Rectal smooth muscle tissue (tissue), 1 donor: ENCODE measurements around the gene DUS1L.

ENCODE experiments used
- H3K27ac ChIP-seq: one replicate; pipeline ENCODE4 v1.7.0; 2013; ENCODE audit warnings: low read depth, low read length, inconsistent platforms
- H3K27me3 ChIP-seq: one replicate; pipeline ENCODE4 v1.7.0; 2013; ENCODE audit warnings: low read length; ENCODE audit not compliant: control insufficient read depth, insufficient read depth
- H3K36me3 ChIP-seq: one replicate; pipeline ENCODE4 v1.7.0; 2013; ENCODE audit warnings: low read length; ENCODE audit not compliant: control insufficient read depth, insufficient read depth
- H3K4me1 ChIP-seq: one replicate; pipeline ENCODE4 v1.7.0; 2013; ENCODE audit warnings: low read length; ENCODE audit not compliant: control insufficient read depth, insufficient read depth
- H3K4me3 ChIP-seq: one replicate; pipeline ENCODE4 v1.7.0; 2013; ENCODE audit warnings: low read length
- H3K9ac ChIP-seq: one replicate; pipeline ENCODE4 v1.7.0; 2013; ENCODE audit warnings: low read length

The DUS1L gene

DNA sequence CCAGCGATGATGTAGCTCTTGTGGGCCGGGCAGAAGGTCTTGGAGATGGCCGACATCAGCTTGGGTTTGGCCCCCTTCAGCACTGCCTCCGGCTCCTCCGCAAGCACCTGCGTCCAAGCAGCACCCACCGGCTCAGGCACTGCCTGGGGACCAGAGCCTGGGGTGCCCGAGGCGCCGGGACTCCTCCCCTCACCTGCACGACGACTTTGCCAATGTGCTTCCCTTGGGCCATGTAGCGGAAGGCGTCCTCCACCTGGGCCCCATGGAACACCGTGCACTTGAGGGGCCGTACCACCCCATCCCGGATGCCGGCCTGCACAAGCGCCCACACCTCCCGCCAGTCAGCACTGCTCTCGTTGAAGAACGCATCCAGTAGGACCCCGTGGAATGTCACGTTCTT lies 17.4 kb upstream of the DUS1L start:
- Histone ChIP-seq H3K9ac (no peak overlapping the region), H3K36me3 (peaks cover 19% of the 10 kb centered on the region), H3K27me3 (no peaks in the 10 kb centered on the region), H3K27ac (no peak overlapping the region), H3K4me1 (no peaks in the 10 kb centered on the region), H3K4me3 (no peak overlapping the region)

DNA sequence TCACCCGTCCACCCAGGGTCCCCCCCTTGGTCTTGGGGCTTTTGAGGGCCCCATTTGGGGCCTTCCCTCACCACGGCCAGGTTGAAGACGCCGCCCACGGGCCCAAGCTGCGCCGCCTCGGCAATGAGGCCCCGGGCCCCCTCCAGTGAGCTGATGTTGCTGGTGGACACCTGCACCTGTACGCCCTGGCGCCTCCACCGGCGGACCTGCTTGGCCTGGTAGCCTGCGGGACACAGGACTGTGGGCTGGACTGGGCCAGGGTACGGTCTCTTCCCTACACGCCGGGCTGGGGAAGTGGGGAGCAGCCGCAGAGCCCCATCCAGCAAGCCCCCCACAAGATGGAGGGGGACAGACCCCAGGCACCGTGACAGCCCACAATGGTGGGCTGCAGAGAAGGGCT lies 16.9 kb upstream of the DUS1L start:
- no peak overlapping the region for H3K4me3 ChIP-seq
- H3K27me3 ChIP-seq: no peaks in the 10 kb centered on the region
- no peaks in the 10 kb centered on the region for H3K4me1 ChIP-seq
- no peak overlapping the region for H3K27ac ChIP-seq
- H3K36me3 ChIP-seq: peaks cover 18% of the 10 kb centered on the region
- no peak overlapping the region for H3K9ac ChIP-seq

DNA sequence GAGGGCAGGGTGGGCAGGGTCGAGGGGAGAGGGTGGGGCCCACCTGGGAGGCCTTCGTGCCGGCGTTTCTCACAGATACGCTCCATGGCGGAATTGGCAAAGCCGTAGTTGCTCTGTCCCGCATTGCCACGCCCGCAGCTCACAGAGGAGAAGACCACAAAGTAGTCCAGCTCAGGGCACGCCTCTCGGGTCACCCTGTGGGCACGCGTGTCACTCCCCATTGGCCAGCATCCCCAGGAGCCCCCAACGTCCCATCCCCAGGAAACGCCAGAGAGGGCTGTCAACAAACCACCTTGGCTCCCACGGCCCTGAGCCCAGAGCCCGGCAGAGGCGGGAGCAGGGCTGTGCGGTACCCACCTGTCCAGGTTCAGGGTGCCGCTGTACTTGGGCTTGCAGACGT lies 16.4 kb upstream of the DUS1L start:
- no peak overlapping the region for H3K27ac ChIP-seq
- no peaks in the 10 kb centered on the region for H3K4me1 ChIP-seq
- H3K27me3 ChIP-seq: no peaks in the 10 kb centered on the region
- no peak overlapping the region for H3K4me3 ChIP-seq
- H3K9ac ChIP-seq: no peak overlapping the region
- peaks cover 15% of the 10 kb centered on the region for H3K36me3 ChIP-seq

DNA sequence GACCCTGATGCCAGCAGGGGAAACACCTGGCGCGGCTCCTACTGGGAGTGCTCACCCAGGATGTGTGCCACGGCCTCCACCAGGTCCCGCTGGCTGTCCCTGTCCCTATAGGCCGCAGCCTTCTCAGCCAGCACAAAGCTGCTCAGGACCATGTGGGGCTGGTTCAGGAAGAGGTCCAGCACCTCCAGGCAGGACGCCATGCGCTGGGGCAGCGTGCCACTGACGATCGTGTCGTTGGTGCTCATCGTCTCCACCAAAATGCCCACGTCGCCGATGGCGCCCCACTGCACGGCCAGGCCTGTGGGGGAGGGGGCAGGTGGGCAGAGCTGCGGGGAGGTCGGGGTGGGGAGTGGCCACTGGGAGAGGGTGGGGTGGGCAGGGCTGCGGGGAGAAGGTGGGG lies 15.9 kb upstream of the DUS1L start:
- no peak overlapping the region for H3K9ac ChIP-seq
- no peaks in the 10 kb centered on the region for H3K4me1 ChIP-seq
- H3K27me3 ChIP-seq: no peaks in the 10 kb centered on the region
- H3K36me3 ChIP-seq: peaks cover 15% of the 10 kb centered on the region
- no peak overlapping the region for H3K27ac ChIP-seq
- H3K4me3 ChIP-seq: no peak overlapping the region

DNA sequence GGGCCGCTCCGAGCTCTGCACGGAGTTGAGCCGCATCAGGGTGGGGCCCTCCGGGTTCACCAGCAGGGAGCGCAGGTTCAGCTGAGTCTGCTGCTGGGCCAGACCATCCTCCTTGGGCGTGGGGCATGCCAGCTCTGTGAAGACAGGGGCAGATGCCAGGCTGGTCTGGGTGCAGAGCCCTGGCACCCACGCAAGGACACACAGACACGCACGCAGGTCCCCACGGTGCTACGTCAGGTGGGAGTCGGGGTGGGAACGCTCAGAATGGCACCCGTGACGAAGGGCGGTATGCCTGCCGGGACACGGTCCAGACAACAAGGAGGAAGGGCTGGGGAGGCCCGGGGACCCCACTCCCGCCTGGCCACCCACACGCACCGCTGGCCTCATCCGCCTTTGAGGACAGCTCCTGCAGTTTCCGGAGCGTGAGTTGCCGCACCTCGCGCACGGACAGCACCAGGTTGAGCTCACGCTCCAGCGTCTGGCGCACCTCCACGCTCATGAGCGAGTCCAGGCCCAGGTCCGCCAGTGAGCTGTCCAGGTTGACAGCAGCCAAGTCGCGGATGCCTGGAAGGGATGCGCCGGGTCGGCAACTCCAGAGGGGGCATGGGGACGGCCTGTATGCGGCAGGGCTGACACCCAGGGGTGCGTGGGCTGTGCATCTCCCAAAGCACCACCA lies 15.3 kb upstream of the DUS1L start:
- no peaks in the 10 kb centered on the region for H3K27me3 ChIP-seq
- no peak overlapping the region for H3K4me3 ChIP-seq
- H3K27ac ChIP-seq: no peak overlapping the region
- H3K36me3 ChIP-seq: peaks cover 15% of the 10 kb centered on the region
- no peaks in the 10 kb centered on the region for H3K4me1 ChIP-seq
- no peak overlapping the region for H3K9ac ChIP-seq

DNA sequence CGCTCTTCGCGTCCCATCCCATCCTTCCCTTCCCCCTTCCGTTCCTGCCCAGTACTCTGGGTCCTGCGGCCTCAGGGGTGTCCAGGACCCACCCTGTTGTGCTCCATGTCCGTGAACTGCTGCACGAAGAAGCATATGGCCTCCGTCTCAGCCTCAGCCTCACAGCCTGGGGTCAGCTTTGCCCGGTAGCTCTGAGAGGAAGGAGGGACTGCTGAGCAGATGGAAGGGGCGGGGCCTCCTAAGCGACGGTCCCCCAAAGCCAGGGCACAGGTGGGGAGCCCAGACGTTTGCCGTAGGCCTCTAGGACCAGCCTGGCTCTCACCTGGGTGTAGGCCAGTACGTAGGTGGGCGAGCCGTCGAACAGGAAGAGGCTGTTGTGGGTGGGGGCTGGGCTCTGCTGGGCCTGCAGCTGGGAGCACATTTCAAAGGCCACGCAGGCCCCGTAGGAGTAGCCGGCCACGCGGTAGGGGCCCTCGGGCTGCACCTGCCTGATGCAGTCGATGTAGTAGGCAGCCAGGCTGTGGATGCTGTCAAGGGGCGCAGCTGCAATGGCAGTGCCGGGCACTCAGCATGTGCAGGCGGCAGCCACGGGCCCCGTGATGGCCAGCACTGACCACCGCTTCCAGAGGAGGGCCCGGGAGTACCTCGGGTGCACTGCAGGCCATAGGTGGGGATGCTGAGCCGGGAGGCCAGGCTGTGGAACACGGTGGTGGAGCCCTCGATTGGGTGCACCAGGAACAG lies 14.6 kb upstream of the DUS1L start:
- no peak overlapping the region for H3K4me3 ChIP-seq
- H3K4me1 ChIP-seq: no peaks in the 10 kb centered on the region
- H3K27ac ChIP-seq: no peak overlapping the region
- H3K9ac ChIP-seq: no peak overlapping the region
- H3K27me3 ChIP-seq: no peaks in the 10 kb centered on the region
- peaks cover 14% of the 10 kb centered on the region for H3K36me3 ChIP-seq

DNA sequence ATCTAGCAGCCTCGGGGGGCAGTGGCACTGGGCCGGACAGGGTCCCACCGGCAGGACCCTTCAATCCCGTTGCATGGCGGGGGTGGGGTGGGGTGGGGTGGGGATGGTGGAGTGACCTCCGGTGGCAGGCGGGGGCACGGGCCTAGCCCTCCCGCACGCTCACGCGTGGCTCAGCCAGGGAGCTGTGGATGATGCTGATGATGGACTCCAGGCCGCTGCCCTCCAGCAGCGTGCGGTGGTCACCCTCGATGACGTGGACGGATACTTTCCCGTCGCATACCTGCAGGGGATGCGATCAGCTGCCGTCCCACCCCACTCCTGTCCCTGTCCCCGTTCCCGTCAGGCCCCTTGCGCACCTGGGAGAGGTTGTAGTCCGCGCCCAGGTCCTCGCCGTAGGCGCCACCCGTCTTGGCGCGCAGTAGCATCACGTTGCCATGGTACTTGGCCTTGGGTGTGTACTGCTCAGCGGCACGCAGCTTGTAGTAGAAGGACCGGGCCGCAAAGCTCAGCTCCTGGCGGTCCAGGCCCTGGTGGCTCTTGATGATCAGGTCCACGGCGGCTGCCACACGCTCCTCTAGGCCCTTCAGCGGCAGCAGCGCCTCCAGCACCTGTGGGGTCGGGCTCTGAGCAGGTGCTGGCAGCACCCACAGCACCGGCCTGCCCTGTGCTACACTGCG lies 13.5 kb upstream of the DUS1L start:
- Histone ChIP-seq H3K4me1 (no peaks in the 10 kb centered on the region), H3K27me3 (no peaks in the 10 kb centered on the region), H3K9ac (no peak overlapping the region), H3K4me3 (no peak overlapping the region), H3K27ac (no peak overlapping the region), H3K36me3 (peaks cover 10% of the 10 kb centered on the region)

DNA sequence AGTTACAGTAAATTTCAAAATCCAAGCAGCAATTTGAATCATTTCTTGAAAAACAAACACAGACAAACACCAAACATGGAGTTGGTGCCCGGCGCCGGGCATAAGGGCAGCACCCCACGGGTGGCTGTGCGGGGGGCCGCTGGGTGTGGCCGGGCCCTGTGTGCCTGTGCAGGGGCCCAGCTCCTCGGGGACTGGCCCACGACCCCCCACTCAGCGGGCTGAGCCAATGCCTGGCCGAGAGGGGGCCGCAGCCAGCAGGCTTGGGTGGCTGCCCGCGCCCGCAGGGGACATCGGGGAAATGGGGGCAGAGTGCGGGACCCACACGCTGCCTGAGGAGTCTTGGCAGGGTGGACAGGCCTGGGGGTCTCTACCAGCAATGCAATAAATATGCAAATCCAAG lies 12.8 kb upstream of the DUS1L start:
- Histone ChIP-seq H3K4me1 (no peaks in the 10 kb centered on the region), H3K27me3 (no peaks in the 10 kb centered on the region), H3K4me3 (no peak overlapping the region), H3K36me3 (peaks cover 7% of the 10 kb centered on the region), H3K27ac (no peak overlapping the region), H3K9ac (no peak overlapping the region)

DNA sequence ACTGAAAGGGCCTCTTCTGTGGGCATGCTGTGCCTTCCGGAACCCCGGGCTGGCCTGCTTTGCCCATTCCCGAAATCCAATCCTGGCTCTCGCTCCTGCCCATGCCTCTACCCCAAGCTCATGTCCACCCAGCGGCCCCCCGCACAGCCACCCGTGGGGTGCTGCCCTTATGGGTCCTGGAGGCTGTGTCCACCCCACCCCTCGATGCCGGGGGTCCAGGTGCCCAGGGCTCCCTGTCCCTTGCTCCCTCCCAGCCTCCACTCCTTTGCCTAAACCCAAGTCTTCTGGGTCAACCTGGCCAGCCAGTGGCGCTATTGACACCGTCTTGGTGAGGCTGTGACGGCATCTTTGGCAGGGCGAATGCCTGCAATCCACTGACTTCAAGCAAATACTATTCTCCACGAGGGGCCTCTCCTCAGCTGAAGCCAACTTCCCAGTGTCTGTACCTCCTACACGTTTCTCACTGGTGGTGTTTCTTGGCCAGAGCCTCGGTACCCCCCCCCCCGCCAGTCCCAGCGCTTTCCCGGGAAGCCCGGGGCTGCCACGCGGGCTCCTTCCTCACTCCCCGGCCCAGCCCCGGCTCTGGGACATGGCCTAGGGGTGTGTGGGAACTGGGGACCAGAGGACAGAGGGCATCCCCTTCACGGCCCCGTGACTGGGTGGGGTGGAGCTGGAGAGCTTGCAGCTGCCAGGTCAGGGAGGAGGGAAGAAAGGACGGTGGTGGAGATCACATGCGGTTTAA lies 12.2 kb upstream of the DUS1L start:
- no peaks in the 10 kb centered on the region for H3K4me1 ChIP-seq
- H3K27me3 ChIP-seq: no peaks in the 10 kb centered on the region
- no peak overlapping the region for H3K4me3 ChIP-seq
- H3K36me3 ChIP-seq: peaks cover 7% of the 10 kb centered on the region
- H3K9ac ChIP-seq: no peak overlapping the region
- no peak overlapping the region for H3K27ac ChIP-seq

DNA sequence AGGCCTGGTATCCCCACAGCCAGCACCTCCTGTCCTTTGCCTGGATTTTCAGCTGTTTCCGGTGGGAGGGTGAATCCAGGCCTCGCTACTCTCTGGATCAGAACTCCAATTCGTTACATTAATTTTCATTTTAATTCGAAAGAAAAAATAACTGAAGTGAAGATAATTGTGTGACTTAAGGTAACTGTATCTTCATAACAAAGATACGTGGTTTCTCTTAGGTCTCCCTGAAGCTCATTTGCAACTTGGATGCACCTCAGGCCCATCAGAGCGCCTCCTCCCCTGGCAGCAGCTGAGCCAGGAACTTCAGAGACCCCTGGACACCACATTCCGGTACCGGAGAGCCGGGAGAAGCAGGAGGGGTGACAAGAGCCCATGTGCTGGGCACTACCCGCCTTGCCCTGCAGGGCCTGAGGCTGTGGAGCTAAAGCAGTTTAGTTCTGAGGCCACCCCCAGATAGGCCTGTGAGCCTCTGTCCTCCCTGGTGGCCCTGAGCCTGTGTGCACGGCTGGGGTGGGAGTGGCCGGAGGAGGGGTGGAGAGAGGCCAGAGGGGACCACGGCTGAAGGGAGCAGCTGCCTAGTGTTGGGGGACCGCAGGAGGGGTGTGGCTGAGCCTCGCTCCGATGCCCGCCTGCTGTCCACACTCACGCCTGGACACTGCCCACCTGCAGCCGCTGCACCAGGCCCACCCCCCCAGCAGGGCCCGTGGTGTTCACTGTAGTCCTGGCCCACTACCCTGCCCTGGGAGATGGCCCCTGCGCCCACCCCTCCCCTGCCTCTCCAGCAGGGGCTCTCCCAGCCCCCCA lies 11.4 kb upstream of the DUS1L start:
- H3K9ac ChIP-seq: no peak overlapping the region
- no peaks in the 10 kb centered on the region for H3K4me1 ChIP-seq
- H3K36me3 ChIP-seq: peaks cover 7% of the 10 kb centered on the region
- no peak overlapping the region for H3K27ac ChIP-seq
- H3K27me3 ChIP-seq: no peaks in the 10 kb centered on the region
- H3K4me3 ChIP-seq: no peak overlapping the region

DNA sequence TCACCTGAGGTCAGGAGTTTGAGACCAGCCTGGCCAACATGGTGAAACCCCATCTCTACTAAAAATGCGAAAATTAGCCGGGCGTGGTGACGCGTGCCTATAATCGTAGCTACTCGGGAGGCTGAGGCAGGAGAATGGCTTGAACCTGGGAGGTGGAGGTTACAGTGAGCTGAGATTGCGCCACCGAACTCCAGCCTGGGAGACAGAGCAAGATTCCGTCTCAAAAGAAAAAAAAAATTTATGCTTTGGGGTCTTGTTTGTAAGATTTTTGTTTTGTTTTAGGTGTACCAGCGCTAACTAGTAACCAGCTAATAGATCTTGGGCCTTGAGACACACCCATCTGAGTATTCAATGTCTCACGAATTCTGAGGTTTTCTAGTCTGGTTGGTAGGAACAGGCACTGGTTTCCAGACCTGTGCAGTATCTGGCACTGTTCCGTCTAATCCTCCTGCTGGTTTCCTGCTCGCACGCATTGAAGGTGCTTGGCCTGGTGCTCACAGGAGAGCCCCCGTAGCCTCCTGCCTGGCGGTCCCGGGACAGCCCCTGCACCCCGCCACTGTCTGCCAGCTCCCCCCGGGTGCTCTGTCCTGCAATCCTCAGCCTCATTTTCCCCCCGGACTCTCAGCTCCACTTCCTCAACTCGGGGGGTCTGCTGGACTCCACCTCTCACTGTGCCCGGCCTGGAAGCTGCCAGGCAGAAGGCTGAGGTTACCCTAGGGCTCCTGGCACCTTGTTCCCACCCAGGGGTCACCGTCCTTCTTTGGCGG lies 10.6 kb upstream of the DUS1L start:
- Histone ChIP-seq H3K36me3 (peaks cover 7% of the 10 kb centered on the region), H3K27ac (no peak overlapping the region), H3K27me3 (no peaks in the 10 kb centered on the region), H3K9ac (no peak overlapping the region), H3K4me3 (no peak overlapping the region), H3K4me1 (no peaks in the 10 kb centered on the region)
